HG02759 (cell line): ENCODE data around the gene TLK2.

ENCODE experiments used
- ATAC-seq: cut with Tn5 transposase; IDR thresholded peaks from one replicate; pipeline ENCODE4 v1.9.1; 2021; ENCODE audit warnings: mild to moderate bottlenecking, moderate library complexity; ENCODE audit not compliant: unreplicated experiment

The TLK2 gene

GRCh38 chr17:62627219-62627903 is 148.7 kb downstream of the TLK2 start, which contains the start of gene MRC2:
Gene MRC2 (plus strand): TSS chr17:62627670. CDS start chr17:62627803, 133 bp downstream.
- peak; percentile 53 for ATAC-seq

- ATAC-seq = peak; percentile 33
Measured at GRCh38 chr17:62627904-62628633, 149.4 kb downstream of the TLK2 start.

GRCh38 chr17:62628831-62629555 is 150.4 kb downstream of the TLK2 start:
- ATAC-seq = no peak

GRCh38 chr17:62629556-62630364 is 151.1 kb downstream of the TLK2 start:
- ATAC-seq = no peak

GRCh38 chr17:62630365-62631085 is 151.9 kb downstream of the TLK2 start:
- no peak for ATAC-seq

GRCh38 chr17:62631086-62631935 is 152.7 kb downstream of the TLK2 start:
- no peak for ATAC-seq

- ATAC-seq = no peak
Measured at GRCh38 chr17:62631936-62632924, 153.6 kb downstream of the TLK2 start.

GRCh38 chr17:62637809-62638208 is 159.2 kb downstream of the TLK2 start:
- no peak for ATAC-seq

GRCh38 chr17:62641153-62641552 is 162.5 kb downstream of the TLK2 start:
- ATAC-seq = no peak

- no peak for ATAC-seq
Measured at GRCh38 chr17:62641951-62642350, 163.3 kb downstream of the TLK2 start.

- no peak for ATAC-seq
Measured at GRCh38 chr17:62643496-62643895, 164.9 kb downstream of the TLK2 start.

- ATAC-seq = no peak
Measured at GRCh38 chr17:62644487-62645173, 166.0 kb downstream of the TLK2 start.

- no peak for ATAC-seq
Measured at GRCh38 chr17:62648251-62648955, 169.8 kb downstream of the TLK2 start.

GRCh38 chr17:62648956-62649294 is 170.3 kb downstream of the TLK2 start:
- ATAC-seq = no peak

- ATAC-seq = no peak
Measured at GRCh38 chr17:62649570-62649969, 170.9 kb downstream of the TLK2 start.

GRCh38 chr17:62650587-62650986 is 172.0 kb downstream of the TLK2 start:
- no peak for ATAC-seq
